GM21390 (cell line): ENCODE results near the gene TSPAN33.
"Not testable (repeated sequence)": the region's sequence is repeated elsewhere in the genome, so short reads cannot be mapped to it uniquely, and the experiment has no call there.

Source experiments
- ATAC-seq: cut with Tn5 transposase; IDR thresholded peaks from one replicate; pipeline ENCODE4 v1.9.1; 2021; ENCODE audit not compliant: unreplicated experiment

The TSPAN33 gene

DNA sequence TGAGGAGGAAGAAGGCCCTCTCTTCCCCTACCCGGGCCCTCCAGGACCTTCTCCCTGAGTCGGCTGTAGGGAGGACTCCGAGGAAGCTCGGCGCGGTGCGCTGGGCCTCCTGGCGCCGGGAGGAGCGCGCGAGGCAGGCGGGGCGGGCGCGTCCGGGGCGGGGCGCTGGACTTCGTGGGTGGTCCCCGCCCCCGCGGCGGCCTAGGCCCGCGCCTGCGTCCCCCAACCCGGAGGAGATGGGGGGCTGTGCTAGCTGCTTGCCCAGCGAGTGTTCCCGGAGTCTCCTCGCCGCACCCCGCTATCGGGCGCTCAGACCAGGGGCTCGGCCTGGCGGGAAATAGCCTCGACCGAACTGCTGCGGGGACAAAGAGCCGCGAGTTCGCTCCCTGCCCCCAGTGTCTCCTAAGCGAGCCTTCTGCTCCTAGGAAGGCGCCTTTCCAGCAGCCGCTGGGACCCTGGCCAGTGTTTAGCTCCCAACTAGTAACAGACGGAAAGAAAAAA is 24.7 kb downstream of the TSPAN33 start:
- ATAC-seq: no peak

DNA sequence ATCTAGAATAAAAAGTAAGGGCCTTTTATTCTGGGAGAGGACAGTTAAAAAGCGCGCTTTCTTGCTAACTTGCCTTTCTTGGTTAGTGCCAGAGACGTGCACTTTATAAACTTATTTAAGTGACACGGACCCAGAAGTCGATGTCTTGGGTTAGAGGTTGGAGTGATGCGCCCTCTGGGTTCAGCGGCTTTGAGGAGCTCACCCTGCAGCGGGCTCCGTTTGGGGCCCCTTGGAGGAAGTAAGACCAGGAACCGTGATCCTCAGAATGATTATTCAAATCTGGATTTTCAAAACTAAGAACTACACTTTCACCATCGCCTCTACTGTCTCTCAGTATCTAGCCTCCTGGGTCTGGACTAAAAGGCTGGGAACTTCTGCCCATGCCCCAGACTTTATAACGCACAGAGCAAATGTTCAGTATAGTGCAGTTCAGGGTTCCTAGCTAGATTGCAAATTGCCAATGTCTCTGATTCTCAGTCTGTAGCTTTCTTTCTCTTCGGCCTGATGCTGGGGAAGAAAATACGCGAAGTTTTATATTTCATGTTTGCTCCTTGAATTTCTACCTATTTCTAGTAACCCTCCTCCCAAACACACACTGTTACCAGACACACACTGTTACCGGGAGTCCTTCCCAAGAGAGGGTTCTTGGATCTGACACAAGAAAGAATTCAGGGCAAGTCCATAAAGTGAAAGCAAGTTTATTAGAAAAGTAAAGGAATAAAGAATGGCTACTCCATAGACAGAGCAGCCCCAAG is 25.4 kb downstream of the TSPAN33 start:
- peak; percentile 76 for ATAC-seq

GRCh38 chr7:129170441-129171021 is 26.0 kb downstream of the TSPAN33 start:
- ATAC-seq: no peak

GRCh38 chr7:129173861-129174260 is 29.4 kb downstream of the TSPAN33 start:
- not testable (repeated sequence) for ATAC-seq

DNA sequence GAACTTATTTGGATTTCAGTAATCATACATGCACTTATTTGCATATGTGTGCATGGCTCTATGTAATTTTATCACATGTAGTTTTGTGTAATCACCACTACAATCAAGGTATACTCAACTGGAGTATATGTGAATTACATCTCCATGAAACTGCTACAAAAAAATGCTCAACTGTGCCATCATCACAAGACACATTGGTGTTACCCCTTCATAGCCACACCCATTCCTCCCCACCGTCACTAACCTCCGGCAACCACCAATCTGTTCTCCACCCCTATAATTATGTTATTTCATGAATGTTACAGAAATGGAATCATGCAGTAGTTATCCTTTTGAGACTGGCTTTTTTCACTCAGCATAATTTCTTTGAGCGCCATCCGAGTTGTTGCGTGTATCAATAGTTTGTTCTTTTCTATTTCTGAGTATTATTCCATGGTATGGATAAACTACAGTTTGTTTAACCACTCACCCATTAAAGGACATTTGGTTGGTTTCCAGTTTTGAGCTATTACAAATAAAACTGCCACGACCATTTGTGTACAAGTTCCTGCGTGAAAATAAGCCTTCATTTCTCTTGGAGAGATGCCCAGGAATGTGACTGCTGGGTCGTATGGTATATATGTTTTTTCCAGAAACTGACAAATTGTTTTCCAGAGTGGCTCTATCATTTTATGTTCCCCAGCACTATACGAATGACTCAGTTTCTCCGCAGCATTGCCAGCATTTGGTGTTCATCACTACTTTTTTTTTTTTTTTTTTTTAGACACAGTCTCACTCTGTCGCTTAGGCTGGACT is 32.6 kb downstream of the TSPAN33 start:
- ATAC-seq: no peak

GRCh38 chr7:129184981-129185670 is 40.6 kb downstream of the TSPAN33 start:
- ATAC-seq: no peak

DNA sequence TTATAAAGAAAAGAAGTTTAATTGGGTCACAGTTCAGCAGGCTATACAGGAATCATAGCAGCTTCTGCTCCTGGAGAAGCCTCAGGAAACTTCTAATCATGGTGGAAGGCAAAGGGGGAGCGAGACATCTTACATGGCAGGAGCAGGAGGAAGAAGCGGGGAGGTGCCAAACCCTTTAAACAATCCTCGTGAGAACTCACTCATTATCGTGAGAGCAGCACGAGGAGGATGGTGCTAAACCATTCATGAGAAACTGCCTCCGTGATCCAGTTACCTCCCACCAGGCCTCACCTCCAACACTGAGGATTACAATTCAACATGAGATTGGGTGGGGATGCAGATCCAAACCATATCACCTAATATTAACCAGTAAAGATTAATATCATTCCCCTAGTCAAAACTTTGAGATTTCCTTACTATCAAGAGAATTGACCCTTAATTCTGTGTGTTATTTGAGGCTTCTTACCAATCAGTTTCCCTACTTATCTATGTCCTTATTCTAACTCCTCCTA is 42.3 kb downstream of the TSPAN33 start:
- no peak for ATAC-seq

GRCh38 chr7:129187681-129188371 is 43.3 kb downstream of the TSPAN33 start:
- no peak for ATAC-seq

DNA sequence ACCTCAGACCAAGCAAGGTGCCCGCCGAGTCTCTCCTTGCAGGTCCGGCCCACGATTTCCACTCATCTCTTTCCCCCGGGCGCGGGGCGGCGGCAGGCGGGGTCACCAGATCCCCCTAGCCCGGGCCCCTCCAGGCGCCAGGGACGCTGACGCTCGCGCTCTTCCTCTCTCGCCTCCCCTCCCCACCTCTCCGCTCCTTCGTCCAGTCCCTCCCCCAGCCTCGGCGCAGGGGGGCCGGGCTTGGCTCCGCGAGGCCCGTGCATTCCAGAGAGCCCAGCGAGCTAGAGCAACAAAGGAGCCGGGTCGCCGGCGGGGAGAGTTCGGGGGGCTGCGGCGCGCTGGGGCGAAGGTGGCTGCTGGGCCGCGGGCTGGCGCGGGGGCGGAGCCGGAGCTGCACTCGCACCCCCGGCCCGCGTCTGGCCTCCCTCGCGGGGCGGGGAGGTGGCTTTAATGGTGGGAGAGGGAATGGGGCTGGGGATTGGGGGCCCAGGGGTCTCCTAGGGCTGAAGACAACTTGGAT is 43.9 kb downstream of the TSPAN33 start, which contains the start of gene SMO:
SMO (plus strand) TSS at position 262 of the 520 bp plus-strand sequence. CDS start 519 bp downstream, outside the sequence.
- no peak for ATAC-seq

DNA sequence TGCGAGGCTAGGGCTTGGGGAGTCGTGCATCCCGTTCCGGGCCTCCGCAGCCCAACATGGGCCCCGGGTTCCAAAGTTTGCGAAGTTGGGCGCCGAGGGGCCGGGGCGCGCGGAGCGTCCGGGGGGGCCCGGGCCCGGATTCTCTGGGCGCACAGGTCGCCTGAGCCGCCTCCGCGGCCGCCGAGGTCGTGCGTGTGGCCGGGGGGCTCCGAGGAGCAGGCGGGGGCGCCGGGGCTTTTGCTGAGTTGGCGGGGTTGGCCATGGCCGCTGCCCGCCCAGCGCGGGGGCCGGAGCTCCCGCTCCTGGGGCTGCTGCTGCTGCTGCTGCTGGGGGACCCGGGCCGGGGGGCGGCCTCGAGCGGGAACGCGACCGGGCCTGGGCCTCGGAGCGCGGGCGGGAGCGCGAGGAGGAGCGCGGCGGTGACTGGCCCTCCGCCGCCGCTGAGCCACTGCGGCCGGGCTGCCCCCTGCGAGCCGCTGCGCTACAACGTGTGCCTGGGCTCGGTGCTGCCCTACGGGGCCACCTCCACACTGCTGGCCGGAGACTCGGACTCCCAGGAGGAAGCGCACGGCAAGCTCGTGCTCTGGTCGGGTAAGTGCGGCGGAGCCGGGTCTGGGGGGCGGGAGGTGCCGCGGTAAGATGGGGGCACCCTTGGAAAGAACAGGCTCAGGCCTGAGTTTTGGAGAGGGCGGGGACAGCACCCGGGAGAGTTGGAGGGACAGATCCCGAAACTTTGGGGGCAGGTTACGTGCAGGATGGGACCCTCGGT is 44.6 kb downstream of the TSPAN33 start:
- no peak for ATAC-seq

DNA sequence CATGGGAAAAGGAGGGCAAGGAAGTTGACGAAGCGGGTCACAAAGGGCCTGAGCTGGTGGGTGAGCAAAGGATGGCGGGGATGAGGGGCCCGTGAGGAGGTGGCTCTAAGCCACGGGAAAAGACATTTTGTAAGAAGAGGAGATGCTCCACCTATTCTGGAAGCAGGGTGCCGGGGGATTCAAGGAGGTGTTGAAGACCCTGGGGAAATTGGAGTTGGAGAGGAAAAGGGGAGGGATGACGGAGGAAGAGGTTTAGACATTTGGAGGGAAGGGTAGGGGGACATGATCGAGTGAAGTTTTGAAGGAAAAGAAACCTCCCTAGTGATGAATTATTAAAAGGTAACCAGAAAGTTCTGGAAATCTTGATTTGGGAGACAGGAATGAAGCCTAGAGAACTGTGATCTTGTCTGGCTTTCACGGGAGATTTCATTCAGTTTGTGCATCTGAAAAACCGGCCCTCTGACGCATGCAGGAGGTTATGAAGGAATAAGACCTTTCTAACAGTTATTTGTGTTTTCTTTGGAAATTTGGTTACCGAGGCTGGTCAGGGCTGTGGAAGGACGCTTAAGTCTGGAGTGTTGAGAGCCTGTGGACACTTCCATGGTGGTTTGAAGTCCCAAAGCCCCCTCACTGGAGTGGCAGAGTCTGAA is 45.3 kb downstream of the TSPAN33 start:
- ATAC-seq: no peak

- no peak for ATAC-seq
Measured at GRCh38 chr7:129191272-129191671, 46.8 kb downstream of the TSPAN33 start.

DNA sequence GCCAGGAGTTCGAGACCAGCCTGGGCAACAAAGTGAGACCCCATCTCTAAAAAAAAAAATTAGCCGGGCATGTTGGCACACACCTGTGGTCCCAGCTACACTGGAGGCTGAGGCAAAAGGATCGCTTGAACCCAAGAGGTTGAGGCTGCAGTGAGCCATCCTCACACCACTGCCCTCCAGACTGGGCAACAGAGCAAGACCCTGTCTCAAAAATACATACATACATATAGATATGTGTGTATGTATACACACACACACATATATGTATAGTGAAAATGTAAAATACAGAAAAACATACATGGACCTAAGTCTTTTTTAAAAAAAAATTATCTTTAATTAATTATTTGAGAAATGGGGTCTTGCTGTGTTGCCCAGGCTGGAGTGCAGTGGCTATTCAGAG is 49.4 kb downstream of the TSPAN33 start:
- ATAC-seq: no peak

DNA sequence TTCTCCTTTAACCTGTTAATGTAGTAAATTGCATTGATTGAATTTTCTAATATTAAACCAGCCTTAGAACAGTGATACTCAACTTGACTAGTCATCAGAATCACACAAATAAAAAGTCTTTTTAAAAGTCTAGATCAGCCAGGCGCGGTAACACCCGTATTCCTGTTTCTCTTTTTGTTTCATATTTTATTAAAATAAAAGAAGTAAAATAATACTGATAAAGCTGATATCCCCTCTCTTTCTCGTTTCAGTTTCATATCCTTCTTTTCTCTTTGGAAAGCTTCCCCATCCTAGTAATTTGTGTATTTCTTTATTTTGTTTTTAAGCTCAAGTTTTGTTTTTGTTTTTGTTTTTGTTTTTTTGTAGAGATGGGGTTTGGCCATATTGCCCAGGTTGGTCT is 53.3 kb downstream of the TSPAN33 start:
- no peak for ATAC-seq

DNA sequence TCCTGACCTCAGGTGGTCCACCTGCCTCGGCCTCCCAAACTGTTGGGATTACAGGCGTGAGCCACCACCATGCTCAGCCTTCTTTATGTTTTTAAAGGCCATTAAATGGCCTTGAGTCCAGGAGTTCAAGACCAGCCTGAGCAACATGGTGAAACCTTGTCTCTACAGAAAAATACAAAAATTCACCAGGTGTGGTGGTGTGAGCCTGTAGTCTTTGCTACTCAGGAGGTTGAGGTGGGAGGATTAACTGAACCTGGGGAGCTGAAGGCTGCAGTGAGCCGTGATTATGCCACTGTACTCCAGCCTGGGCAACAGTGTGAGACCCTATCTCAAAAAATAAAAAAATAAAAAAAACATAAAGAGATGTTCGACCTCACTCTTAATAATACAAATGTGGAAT is 54.9 kb downstream of the TSPAN33 start:
- no peak for ATAC-seq

DNA sequence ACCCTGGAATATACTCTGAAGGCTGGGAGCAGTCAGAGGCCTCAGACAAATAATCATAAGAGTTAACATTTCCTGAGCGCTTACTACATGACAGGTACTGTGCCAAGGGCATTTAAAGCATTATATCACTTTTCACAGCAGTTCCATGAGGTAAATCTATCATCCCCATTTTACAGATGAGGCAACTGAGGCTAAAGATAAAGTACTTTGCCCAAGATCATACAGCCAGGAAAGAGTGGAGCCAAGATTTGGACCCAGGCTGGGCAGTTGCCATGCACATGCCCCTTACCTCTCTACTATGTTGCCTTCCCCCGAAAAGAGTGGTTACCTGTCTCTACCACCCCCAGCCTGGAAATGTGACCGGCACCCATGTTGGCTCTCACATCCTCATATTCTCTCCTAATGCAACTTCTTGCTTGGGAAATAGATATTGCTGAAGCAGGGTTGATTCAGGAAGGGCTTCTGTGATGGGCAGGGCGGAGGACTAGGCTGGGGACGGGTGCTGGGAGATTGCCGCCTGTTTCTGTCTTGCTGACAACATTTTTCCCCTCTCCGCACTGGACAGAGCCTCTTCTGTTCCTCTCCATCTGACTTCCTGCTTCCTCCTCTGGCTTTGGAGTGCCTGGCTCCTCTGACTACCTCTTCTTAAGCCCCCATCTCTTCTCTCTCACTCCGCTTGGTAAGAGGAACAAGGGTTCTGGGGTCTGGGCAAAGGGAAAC is 57.7 kb downstream of the TSPAN33 start:
- ATAC-seq: no peak

DNA sequence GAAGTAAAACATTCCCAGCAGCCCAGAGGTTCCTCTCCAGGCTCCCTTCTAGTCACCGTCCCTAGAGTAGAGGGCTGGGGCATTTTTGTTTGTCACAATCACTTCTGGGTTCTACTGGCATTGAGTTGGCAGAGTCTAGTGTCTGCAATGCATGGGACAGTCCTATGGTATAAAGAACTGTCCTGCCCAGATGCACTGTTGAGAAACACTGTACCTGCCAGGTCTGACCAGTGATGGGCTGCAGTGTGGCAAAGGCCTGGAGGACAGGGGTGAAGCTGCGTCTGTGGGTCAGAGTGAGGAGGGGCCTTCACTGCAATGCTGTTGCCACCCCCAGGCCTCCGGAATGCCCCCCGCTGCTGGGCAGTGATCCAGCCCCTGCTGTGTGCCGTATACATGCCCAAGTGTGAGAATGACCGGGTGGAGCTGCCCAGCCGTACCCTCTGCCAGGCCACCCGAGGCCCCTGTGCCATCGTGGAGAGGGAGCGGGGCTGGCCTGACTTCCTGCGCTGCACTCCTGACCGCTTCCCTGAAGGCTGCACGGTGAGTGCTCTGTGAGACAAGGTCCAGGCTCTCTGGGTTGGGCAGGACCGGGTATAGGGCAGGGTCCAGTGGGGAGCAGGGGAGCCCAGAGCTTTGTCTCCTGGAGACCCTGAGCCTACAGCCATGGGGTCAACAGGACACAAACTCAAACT is 58.7 kb downstream of the TSPAN33 start:
- ATAC-seq: no peak
